Calu3 (cell line): Measurements from ENCODE around the gene LRRIQ1. TPM values are rescaled to one million over a fixed set of nuclear protein-coding genes. Genes with fewer than 3 reads are reported as not detected.
"Not testable (repeated sequence)": the region's sequence is repeated elsewhere in the genome, so short reads cannot be mapped to it uniquely, and the experiment has no call there.

Source experiments
- BruUV-seq: library from RNA; stranded (reverse); fragments of 400-500 nt; replicated peaks from 2 replicates; lab custom pipeline; 2021; lab: Mats Ljungman, UMichigan
- CTCF ChIA-PET: fragments of 300-600 bp; sonication (Branson Sonifier 250); formaldehyde crosslinking; loops from one replicate; lab custom pipeline; 2022; ENCODE audit warnings: antibody characterized with exemption; lab: Charles Lee
- DNase-seq: peaks from one replicate; pipeline ENCODE4 v3.0.0; 2022
- H3K27ac Mint-ChIP-seq: one replicate; pipeline ENCODE4 v1.8.0; 2022; ENCODE audit warnings: mixed read lengths; ENCODE audit not compliant: unreplicated experiment
- H3K27me3 Mint-ChIP-seq: one replicate; pipeline ENCODE4 v1.8.0; 2022; ENCODE audit warnings: mixed read lengths; ENCODE audit not compliant: unreplicated experiment
- H3K36me3 Mint-ChIP-seq: one replicate; pipeline ENCODE4 v1.8.0; 2022; ENCODE audit warnings: mild to moderate bottlenecking, moderate library complexity, mixed read lengths; ENCODE audit not compliant: insufficient read depth, unreplicated experiment
- H3K4me1 Mint-ChIP-seq: one replicate; pipeline ENCODE4 v1.8.0; 2022; ENCODE audit warnings: mild to moderate bottlenecking, low read depth, mixed read lengths; ENCODE audit not compliant: unreplicated experiment
- H3K4me3 Mint-ChIP-seq: one replicate; pipeline ENCODE4 v1.8.0; 2022; ENCODE audit warnings: mild to moderate bottlenecking, low read depth, moderate library complexity, mixed read lengths; ENCODE audit not compliant: unreplicated experiment
- H3K9me3 Mint-ChIP-seq: one replicate; pipeline ENCODE4 v1.8.0; 2022; ENCODE audit warnings: low read depth, mixed read lengths; ENCODE audit not compliant: unreplicated experiment
- intact Hi-C: fragments of 100-400 bp; cut with micrococcal nuclease; formaldehyde crosslinking; loops from one replicate; pipeline ENCODE4 v1.10.0; 2022; ENCODE audit not compliant: unreplicated experiment
- total RNA-seq: library from RNA; stranded (reverse); gene quantifications from 2 replicates; pipeline ENCODE4 v1.2.3, GENCODE V29; 2022
- TF ChIP-seq, protein P1 (sequence below): fragments of 200-600 bp; IDR thresholded peaks from one replicate; pipeline ENCODE4 v1.8.0; 2022; ENCODE audit warnings: antibody characterized with exemption; ENCODE audit not compliant: unreplicated experiment

LRRIQ1 gene
- total RNA-seq, 1 experiment from 2014 or later, result 1.4 TPM

DNA sequence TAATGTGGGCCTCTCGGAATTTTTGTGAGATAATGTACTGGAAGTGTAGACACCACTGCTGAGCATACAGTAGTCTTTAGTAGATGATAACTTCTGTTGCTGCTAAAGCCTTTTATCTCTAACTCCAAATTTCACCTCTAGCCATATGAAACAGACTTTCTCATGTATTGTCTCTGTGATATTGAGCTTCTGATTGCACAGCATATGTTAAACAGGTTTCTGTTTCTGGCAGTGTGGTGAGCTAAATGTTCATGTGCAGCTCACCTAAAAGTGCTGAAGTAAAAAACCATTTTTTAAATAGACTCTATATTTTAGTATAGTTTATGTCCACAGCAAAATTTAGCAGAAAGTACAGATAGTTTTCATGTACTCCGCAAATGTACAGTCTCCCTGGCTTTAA lies 154.6 kb downstream of the LRRIQ1 start:
- Mint-ChIP-seq H3K27ac (no peak overlapping the region), H3K27me3 (no peaks in the 10 kb centered on the region), H3K9me3 (no peaks in the 10 kb centered on the region), H3K36me3 (no peaks in the 10 kb centered on the region), H3K4me3 (no peak overlapping the region), H3K4me1 (peaks cover 11% of the 10 kb centered on the region)
- intact Hi-C loops, result no loop called here
- BruUV-seq, result no TSS peak
- DNase-seq, result no peak
- TF ChIP-seq, protein P1, sequence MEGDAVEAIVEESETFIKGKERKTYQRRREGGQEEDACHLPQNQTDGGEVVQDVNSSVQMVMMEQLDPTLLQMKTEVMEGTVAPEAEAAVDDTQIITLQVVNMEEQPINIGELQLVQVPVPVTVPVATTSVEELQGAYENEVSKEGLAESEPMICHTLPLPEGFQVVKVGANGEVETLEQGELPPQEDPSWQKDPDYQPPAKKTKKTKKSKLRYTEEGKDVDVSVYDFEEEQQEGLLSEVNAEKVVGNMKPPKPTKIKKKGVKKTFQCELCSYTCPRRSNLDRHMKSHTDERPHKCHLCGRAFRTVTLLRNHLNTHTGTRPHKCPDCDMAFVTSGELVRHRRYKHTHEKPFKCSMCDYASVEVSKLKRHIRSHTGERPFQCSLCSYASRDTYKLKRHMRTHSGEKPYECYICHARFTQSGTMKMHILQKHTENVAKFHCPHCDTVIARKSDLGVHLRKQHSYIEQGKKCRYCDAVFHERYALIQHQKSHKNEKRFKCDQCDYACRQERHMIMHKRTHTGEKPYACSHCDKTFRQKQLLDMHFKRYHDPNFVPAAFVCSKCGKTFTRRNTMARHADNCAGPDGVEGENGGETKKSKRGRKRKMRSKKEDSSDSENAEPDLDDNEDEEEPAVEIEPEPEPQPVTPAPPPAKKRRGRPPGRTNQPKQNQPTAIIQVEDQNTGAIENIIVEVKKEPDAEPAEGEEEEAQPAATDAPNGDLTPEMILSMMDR, result no peak
- CTCF ChIA-PET, result interaction anchor here (0.9 kb wide), 1 partner anchor 10 kb away, joined by 3 read pairs; no protein-coding TSS in a partner anchor

GRCh38 chr12:85203809-85204208 lies 167.7 kb downstream of the LRRIQ1 start:
- H3K27ac Mint-ChIP-seq, H3K4me1 Mint-ChIP-seq, DNase-seq, BruUV-seq, CTCF ChIA-PET, intact Hi-C loops, H3K36me3 Mint-ChIP-seq, H3K9me3 Mint-ChIP-seq, H3K27me3 Mint-ChIP-seq, H3K4me3 Mint-ChIP-seq: not testable (repeated sequence)

DNA sequence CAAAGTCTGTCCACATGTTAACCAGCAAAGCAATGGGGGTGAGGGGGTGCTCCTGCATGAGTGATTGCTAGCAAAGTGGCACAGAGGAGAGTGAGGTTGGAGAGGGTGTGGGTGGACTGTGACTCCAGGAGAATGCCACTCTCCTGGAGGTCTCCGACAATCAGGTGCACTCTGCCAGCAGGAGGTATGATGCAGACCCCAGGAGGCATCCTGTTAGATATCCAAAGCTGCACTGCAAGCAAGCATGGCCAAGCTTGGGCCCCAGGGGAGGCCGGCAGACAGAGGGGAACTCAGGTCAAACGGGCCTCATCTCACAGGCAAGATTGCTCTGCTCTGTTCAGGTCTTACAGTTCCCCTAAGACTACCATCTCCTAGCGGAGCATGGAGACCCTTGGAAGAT lies 170.4 kb downstream of the LRRIQ1 start:
- Mint-ChIP-seq H3K9me3 (peaks cover 9% of the 10 kb centered on the region), H3K27me3 (no peaks in the 10 kb centered on the region), H3K4me1 (no peaks in the 10 kb centered on the region), H3K4me3 (no peak overlapping the region), H3K36me3 (no peaks in the 10 kb centered on the region), H3K27ac (no peak overlapping the region)
- CTCF ChIA-PET, result no interaction called here
- TF ChIP-seq, protein P1, result no peak
- intact Hi-C loops, result no loop called here
- BruUV-seq, result no TSS peak
- DNase-seq, result no peak

DNA sequence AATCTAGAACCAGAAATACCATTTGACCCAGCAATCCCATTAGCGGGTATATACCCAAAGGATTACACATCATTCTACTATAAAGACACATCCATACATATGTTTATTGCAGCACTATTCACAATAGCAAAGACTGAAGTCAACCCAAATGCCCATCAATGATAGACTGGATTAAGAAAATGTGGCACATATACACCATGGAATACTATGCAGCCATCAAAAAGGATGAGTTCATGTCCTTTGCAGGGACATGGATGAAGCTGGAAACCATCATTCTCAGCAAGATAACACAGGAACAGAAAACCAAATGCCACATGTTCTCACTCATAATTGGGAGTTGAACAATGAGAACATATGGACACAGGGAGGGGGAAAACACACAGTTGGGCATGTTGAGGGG lies 188.2 kb downstream of the LRRIQ1 start:
- H3K27me3 Mint-ChIP-seq, H3K4me1 Mint-ChIP-seq, CTCF ChIA-PET, intact Hi-C loops, BruUV-seq, H3K27ac Mint-ChIP-seq, H3K36me3 Mint-ChIP-seq, DNase-seq, H3K9me3 Mint-ChIP-seq, H3K4me3 Mint-ChIP-seq: not testable (repeated sequence)

- Mint-ChIP-seq H3K4me1 (no peaks in the 10 kb centered on the region), H3K4me3 (no peak overlapping the region), H3K9me3 (no peaks in the 10 kb centered on the region), H3K36me3 (no peaks in the 10 kb centered on the region), H3K27ac (no peak overlapping the region), H3K27me3 (no peaks in the 10 kb centered on the region)
- intact Hi-C loops, result no loop called here
- no peak for DNase-seq
- CTCF ChIA-PET, result no interaction called here
- TF ChIP-seq, protein P1, result no peak
- BruUV-seq, result no TSS peak
These were observed 189.3 kb downstream of the LRRIQ1 start for GRCh38 chr12:85225501-85225900.
